HG03457 (cell line): ENCODE data around the gene GGA1.
"Not testable (repeated sequence)": the region's sequence is repeated elsewhere in the genome, so short reads cannot be mapped to it uniquely, and the experiment has no call there.

Source experiments
- ATAC-seq: cut with Tn5 transposase; IDR thresholded peaks from one replicate; pipeline ENCODE4 v1.9.1; 2021; ENCODE audit warnings: moderate number of reproducible peaks; ENCODE audit not compliant: unreplicated experiment

GGA1 gene

GRCh38 chr22:37569921-37570660, 38.5 kb upstream of the GGA1 start:
- no peak for ATAC-seq

- no peak for ATAC-seq
Observed at GRCh38 chr22:37570661-37570976, 38.0 kb upstream of the GGA1 start.

GRCh38 chr22:37571258-37571991, 37.2 kb upstream of the GGA1 start:
- ATAC-seq = no peak

GRCh38 chr22:37571992-37572373, 36.7 kb upstream of the GGA1 start:
- ATAC-seq = no peak

GRCh38 chr22:37575490-37576003, 33.1 kb upstream of the GGA1 start:
- ATAC-seq = no peak

- ATAC-seq = no peak
Observed at GRCh38 chr22:37578002-37578401, 30.6 kb upstream of the GGA1 start.

- ATAC-seq = no peak
Observed at GRCh38 chr22:37581504-37581903, 27.1 kb upstream of the GGA1 start.

- ATAC-seq = no peak
Observed at GRCh38 chr22:37582526-37582925, 26.1 kb upstream of the GGA1 start.

- ATAC-seq = no peak
Observed at GRCh38 chr22:37588546-37589215, 20.0 kb upstream of the GGA1 start.

GRCh38 chr22:37589636-37590035, 19.0 kb upstream of the GGA1 start:
- no peak for ATAC-seq

- ATAC-seq = not testable (repeated sequence)
Observed at GRCh38 chr22:37591081-37591480, 17.6 kb upstream of the GGA1 start.

- no peak for ATAC-seq
Observed at GRCh38 chr22:37591823-37592404, 16.7 kb upstream of the GGA1 start.

GRCh38 chr22:37594237-37594636, 14.4 kb upstream of the GGA1 start:
- ATAC-seq = no peak

- ATAC-seq = no peak
Observed at GRCh38 chr22:37599153-37599552, 9.5 kb upstream of the GGA1 start.

GRCh38 chr22:37601203-37601539, 7.5 kb upstream of the GGA1 start:
- no peak for ATAC-seq

GRCh38 chr22:37601540-37602442, 6.8 kb upstream of the GGA1 start:
- ATAC-seq = no peak

- ATAC-seq = not testable (repeated sequence)
Observed at GRCh38 chr22:37602546-37603277, 5.9 kb upstream of the GGA1 start.

GRCh38 chr22:37604074-37604473, 4.6 kb upstream of the GGA1 start:
- ATAC-seq = no peak

GRCh38 chr22:37604875-37605274, 3.8 kb upstream of the GGA1 start:
- no peak for ATAC-seq
